GM12872 (cell line): ENCODE results near the gene NEDD9.

Experiments used
- TF ChIP-seq, protein P1 (sequence below): IDR thresholded peaks from 3 replicates; pipeline ENCODE4 v1.5.1; 2011; ENCODE audit warnings: low read depth, mild to moderate bottlenecking, low read length, moderate library complexity; ENCODE audit not compliant: insufficient read depth

NEDD9 gene

GRCh38 chr6:11188161-11188915, 44.1 kb downstream of the NEDD9 start:
- TF ChIP-seq, protein P1, sequence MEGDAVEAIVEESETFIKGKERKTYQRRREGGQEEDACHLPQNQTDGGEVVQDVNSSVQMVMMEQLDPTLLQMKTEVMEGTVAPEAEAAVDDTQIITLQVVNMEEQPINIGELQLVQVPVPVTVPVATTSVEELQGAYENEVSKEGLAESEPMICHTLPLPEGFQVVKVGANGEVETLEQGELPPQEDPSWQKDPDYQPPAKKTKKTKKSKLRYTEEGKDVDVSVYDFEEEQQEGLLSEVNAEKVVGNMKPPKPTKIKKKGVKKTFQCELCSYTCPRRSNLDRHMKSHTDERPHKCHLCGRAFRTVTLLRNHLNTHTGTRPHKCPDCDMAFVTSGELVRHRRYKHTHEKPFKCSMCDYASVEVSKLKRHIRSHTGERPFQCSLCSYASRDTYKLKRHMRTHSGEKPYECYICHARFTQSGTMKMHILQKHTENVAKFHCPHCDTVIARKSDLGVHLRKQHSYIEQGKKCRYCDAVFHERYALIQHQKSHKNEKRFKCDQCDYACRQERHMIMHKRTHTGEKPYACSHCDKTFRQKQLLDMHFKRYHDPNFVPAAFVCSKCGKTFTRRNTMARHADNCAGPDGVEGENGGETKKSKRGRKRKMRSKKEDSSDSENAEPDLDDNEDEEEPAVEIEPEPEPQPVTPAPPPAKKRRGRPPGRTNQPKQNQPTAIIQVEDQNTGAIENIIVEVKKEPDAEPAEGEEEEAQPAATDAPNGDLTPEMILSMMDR: no peak

- TF ChIP-seq, protein P1: no peak
These were observed 45.2 kb downstream of the NEDD9 start for GRCh38 chr6:11187301-11187700.

DNA sequence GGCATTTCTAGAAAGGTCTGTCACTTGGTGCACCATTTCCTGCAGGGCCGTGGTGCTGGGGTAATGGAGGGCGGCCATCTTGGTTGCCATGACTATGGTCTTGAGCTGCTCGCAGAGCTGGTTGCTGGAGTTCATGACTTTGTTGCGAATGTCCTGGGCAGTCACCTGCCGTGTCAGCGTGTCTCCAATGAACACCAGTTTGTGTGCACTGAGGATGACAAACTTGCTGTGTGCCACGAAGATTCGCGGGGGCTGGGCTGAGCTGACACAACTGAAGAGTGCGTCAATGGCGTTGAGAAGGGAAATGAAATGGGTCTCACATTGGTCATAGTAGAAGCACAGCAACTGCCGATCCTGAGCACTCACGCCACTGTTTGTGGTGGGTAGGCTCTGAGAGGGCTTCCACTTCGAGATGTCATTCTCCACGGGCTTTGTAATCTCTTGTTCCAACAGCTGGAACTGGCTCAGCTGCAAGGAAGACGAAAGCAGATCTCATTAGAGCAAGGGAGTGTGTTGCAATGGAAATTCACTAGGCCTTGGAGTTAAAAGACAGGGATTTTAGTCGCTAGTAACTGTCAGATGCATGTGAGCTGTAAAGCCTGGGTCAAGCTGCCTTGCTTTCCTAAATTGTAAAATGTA, 47.1 kb downstream of the NEDD9 start:
- TF ChIP-seq, protein P1: no peak

DNA sequence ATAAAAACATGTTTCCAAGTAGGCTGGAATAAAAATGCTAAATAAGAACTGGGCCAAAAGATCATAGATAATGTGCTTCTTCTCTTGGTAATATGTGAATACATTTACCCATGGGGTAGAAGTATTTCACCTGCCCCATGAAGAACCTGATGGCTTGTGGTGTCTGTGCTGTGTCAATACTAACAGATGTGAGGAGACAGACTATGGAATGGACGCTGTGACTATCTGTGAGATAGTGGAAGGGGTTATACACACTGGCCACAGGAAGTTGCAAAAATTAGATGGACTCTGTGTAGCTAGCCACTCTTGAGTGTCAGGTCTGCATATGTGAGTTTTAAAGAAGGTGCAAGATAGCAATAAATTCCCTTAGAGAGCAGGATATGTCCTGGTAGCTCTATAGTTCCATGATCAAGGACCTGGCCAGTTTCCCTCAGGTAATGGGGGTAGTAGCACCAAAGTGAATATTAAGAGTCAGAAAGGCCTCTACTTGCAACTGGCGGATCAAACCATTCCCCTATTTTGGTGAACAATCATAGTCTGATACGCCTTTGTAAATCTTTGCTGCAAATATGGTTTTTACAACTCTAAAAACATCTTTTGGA, 48.6 kb downstream of the NEDD9 start:
- TF ChIP-seq, protein P1: no peak

- TF ChIP-seq, protein P1: no peak
These were observed 50.9 kb downstream of the NEDD9 start for GRCh38 chr6:11181478-11182136.

DNA sequence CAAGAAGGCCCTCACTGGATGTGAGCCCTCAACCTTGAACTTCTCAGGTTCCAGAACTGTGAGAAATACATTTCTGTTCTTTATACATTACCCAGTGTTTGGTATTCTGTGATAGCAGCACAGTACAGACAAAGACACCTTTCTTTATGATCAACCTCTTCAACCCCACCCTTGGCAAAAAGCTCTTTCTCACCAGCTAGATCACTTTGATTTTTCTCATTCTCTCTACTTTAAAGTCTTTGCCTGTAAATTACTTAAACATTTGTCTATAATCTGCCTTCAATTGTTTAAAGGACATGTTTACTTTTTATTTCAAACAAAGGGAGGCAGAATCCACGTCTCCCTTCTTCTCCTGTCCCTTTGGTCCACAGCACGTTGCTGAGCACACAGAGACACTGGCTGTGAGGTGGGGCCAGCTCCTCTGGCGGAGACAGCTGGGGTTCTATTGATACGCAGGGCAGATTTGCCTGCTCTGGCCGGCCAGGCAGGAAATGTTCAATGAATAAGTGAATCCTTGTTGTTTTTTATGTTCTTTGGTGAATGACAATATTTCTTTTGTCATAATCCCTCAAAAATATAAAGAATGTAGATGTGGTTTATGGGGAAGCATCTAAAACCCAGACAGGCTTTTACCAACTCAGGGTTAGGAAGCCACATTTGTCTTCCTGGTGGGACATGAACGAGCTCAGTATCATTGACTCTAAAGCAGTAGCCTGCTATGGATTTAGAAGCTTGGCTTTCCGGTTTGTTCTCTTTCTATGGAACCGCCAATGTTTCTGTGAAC, 52.9 kb downstream of the NEDD9 start:
- TF ChIP-seq, protein P1: no peak
